NCI-H446 treated with DMSO at 0.1 percent for 48 hours (cell line): ENCODE data around the gene STK40.

Experiments
- DNase-seq: peaks from one replicate; lab custom pipeline; 2025; lab: John Stamatoyannopoulos, UW

The STK40 gene

DNA sequence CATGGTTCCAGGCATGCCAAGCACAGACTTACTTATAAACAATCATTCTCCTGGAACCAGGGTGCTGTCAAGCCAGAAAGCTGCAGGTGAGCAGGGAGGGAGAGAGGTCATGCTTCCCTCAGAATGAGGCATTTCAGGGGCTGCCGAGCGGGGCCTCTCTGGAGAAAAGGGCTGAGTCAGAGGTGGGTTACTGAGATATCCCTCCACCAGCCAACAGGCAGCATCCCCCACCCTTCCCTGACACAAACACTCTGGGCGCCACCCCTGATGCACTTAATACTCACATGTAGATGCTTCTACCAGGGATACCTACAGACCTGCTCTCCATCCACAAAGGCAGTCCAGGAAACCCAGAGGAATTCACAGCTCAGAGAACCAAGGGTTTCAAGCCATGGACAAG lies 13.1 kb downstream of the STK40 start:
- no peak for DNase-seq

DNA sequence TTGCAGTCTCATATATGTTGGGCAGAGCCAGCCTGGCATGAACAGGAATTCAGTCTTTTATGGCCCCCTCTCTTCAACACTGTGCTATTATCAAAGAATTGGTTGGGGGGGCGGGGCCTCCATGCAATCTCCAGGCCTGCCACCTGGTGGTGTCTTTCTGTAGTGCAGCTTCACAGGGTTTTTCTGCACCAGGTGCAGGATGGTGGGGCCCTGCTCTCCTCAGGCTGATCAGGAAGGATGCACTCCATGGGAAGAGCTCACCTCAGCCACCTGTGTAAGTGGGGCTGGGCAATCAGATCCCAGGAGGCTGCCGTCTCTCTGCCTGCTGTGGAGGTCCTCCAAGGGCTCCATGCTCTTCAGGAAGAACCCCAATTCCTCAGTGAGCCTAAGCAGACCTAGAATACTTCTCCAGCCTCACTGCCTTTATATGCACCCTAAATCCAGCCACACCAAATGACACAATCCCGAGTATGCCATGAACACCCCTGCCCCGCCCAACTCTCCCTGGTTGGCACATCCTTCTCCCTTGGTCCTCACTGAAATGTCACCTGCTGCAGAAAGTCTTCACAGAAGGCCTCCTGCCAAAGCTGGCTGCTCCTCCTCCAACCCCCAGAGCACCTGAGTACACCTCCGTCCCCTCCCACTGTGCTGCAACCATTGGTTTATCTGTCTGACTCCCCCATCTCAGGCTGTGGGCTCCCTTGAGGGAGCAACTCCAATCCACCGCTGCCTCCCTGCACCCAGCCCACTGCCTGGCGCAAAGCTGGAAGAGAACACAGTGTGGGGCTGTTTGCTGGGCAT lies 16.5 kb downstream of the STK40 start:
- DNase-seq = peak; percentile 11

DNA sequence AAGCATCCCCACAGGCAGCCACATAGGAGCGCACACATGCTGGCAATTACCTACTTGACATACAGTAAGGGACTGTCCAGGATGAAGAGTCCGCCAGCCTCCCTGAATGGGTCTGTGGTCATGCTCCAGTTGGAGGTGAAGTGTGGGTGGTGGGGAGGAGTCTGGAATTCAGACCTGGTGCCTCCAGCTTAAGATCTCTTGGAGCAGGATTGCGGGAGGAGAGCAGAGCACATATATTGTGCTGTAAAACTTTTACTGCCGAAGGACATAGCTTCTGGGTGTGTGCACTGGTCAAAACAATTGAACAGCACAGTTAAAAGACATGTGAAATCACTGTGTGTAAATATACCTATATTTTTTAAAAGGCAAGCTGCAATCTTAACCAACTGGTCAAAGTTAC lies 17.9 kb downstream of the STK40 start:
- DNase-seq = no peak

DNA sequence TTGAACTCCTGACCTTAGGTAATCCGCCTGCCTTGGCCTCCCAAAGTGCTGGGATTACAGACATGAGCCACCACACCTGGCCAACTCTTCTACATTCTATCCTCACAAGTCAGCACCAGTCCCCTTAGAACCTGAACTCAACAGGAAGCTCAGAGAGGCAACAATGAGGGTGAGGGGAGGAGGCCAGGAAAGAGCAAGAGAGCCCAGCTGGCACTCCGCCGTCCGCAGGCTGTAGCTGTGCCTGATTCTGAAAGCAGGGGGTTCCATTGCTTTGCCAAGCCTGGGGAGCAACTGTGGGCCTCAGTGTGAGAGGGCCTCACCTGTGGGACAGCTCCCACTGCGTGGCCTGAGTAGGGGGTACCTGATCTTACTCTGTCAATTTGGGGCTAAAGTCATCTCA lies 18.7 kb downstream of the STK40 start:
- DNase-seq = no peak

DNA sequence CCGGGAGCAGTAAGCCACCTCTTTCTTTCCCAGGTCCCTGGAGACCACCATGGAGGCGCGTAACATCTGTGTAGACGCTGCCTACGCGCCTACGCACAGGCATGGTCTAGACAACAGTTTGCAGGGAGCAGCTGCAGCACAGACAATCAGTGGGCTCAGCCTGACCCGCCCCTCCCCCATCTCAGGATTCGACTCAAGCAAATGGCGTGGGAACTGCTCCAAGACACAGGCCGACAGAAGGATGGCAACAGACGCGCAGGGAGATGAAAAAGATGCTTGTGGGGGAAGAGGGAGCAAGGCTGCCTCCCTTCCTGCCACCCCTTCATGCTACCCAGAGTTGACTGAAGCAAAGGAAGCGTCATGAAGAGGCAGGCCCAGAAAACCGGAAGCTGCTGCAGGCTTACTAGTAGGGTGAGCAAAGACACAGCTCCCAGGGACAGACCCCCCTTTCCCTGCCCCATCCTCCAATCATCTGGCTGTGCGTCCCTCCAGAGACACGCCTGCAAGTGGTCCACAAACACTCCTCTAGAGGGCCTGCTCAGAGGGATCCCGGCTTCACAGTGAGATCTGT lies 19.5 kb downstream of the STK40 start:
- DNase-seq = peak; percentile 90

DNA sequence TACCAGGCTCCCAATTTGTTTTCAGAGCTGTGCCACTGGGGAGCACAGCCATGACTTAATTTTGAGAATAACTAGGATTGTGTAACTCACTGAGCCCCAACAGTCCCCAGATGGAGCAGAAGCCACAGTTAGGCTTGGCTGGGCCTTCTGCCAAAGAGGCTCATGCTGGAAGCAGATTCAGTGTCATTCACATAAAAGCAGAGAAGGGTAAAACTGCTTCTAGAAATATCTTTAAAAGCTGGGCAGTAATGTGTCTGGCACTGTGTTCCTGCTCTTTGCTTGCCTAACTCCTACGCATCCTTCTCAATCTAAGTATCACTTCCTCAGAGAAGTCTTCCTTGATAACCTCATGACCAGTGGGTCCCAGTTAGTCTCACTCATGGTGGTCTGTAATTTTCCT lies 20.3 kb downstream of the STK40 start:
- DNase-seq = peak; percentile 73

DNA sequence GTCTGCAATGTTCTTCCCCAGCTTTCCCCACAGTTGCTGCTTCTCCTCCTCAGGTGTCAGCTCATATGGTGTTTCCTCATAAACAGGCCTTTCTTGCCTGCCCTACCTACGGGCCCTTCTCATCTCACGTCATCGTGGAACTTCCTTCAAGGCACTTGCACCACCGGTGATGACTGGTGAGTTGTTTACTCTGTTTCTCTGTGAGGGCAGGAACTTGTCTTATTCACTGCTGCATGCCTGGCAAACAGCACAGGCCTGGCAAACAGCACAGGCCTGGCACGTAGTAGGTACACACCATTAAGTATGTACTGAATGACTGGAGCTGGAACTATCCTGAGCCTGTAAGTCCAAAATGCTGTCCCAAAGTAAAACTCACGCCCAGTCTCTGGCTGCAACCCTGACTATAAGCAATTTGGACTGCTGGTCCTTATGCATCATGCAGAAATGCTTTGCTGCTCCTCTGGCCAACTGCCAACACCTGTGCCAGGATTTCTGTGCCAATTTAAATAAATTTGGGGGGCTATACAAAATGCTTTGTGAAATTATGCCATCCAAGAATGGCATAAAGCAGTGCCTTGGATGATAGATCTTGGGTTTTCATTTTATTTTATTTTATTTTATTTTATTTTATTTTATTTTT lies 25.7 kb downstream of the STK40 start:
- DNase-seq = peak; percentile 23

DNA sequence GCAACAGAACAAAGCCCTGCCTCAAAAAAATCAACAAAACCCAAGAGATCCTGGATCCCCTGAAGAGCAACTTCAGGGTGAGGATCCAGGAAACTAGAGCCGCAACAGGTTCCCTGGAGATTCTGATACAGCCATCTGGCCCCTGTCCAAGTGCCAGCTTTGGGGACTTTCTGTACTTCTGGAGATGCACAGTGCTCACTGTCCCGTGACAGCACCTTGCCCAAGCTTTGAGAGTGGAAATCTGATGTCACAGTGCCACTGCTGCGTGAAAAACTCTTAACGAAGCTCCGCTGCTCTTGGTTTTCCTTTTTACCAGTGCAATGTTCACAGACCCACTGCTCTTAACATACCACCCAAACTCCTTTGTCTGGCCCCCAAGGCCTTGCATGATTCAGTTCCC lies 26.3 kb downstream of the STK40 start:
- DNase-seq = no peak

DNA sequence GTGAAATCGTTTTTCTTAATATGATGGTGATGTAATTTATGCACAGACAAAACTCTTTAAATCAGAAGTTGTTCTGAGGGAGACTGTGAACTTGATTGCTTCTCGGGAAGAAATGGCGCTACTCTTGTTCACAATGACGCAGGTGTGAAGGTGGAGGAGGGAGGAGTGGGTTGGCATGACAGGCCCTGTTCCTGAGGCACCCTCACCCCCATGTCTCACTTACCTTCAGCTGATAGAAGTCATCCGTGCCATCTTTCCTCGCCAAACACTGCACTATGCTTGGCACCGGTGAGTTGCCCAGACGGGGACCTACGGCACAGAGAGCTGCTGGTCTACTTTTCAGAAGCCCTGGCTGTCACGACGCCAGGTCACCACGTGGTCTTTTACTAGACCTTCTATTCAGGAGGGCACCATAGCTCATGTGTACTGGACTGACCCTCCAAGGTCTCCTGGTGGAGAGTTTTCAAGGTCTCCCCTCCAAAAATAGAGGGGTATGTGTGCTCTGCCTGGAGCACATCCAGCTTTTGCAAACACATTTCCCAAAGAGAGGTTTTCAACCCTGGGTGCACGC lies 27.1 kb downstream of the STK40 start:
- no peak for DNase-seq

DNA sequence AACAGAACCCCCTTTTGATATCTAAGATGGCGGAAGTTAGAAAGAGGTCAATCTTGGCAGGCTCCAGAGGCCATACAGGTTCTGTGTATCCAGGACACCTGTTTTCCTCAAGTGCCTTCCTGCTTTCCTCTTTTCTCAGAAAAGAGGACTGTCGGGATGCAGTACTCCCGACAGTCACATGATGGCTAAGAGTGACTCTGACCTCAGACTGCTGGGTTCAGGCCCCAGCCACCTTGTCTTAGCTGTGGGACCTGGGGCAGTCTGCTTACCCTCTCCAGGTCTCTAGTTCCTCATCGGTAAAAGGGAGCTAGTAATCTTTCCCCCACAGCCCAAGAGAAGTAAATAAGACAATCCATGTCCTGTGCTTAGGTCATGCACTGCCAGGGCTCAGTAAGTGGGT lies 29.9 kb downstream of the STK40 start:
- no peak for DNase-seq

DNA sequence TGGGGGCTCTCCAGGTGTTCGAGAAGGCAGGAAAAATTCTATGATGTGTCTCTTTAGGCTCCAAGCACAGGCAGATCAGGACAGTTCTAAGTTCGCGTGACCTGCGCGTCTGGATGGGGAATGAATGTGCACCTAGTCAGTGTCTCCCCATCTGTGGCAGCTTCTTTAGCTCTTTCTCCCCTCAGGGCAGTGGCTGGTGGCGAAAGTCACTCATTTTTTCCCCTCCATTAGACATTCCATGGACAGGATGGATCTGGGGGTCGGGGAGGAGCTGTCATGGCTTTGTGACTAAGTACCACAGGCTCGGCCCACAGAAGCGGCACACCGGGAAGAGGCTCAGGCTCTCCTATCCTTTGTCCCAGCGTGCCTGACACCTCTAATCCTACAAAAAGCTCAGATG lies 31.2 kb downstream of the STK40 start:
- no peak for DNase-seq

DNA sequence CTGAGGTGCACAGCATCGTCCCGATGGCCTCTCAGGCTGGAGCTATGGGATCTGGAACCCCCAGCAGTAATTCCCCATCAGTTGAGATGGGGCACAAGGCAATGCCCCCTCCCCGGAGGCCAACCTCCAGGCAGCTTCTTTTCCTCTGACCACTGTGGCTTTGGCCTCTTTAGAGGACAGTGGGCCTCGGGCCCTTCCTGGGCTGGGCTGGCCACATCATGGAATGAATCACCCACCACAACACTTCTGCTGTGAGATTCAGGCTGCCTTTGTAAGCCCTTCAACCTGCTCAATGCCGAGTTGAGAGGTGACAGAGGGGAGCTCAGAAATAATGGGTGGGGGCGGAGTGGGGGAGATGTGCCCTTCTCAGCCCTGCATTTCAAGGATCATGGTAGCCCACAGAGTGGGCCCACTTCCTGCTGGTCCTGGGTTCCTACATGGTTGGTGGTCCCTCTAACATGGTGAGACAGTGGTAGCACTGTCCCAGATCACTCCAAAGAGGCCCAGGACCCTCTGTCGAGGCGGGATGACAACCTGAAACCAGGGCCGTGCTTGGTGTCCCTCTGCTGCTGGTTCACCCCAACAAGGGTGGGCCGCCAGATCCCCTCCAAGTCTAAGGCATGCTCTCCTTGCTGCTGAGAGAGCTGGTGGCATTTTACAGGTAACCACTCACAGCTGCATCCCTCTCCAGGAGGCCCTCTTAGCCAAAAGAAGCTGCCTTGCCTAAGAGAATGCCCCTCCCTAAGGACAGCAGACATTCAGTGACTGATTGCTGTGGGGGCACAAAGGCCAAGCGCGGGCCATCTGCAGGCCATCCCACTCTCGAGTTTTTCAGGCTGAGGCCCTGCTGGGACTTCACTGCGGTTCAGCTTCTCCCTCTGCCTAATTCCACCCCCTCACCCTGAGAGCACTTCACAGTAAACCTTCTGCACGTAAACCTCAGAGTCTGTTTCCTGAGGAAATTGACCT lies 32.5 kb downstream of the STK40 start:
- DNase-seq = no peak

DNA sequence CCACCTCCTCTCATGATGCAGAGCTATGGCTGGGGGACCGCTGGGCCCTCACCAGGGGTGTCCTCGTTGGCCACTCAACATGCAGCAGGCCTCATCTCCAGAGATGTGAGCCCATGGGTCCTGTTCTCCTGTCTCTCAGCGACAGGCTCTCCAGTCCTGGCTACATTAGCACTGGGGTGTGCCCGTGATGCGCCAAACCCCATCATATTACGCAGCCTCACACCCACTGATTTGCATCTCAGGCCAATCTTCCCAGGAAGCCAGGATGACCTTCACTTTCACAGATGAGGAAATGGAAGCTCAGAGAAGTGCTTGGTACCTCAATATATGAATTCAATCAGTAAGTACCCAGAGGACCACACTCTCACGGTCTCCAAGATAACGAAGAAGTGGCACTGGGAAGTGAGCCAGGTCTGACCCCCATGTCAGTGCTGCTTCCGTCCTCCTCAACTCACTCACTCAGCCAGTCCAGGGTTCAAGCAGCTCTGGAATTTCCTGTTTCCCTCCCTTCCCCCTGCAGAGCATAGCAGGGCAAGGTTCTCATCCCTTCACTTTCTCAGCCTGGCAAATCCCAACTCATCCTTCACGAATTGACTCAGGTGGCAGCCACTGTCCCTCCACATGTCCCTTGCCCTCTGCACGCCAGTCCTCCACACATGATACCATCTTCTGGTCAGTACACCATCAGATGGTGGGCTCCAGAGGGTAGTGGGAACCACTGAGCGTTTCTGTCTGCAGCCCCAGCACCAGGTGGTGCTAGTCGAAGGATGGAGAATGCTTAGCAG lies 33.4 kb downstream of the STK40 start:
- no peak for DNase-seq

DNA sequence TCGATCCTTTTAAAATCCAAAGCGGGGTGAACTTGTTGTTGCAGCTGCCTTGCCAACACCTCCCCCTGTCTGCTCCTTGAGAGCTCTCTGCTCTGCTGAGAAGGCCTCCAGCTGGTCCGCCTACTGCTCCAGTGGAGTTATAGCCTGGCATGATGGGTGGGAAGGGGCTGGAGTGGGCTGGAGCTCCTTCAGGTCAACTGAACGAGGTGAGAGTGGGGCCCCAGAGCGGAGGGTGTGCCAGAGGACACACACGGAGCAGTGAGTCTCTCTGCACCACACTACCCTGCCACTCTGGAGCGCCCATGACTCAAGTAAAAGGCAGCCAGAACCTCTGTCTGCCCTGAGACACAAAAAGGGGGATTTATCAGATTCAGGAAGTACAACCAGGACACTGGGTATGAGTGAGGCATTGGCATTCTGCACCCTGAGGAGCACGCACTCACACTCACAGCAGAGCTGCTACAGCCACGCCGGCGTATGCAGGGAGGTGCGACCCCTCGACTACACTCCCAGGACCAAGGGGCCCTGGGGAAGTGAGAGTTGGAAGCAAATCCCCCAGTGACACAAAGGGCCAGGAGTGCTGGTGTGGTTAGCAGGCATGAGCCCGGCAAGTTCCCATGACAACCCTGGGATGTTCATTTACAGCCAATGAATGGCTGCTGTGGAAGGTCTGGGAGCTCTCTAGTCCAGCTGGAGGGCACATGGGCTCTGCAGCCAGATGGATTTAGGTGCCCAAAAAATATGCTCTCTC lies 34.3 kb downstream of the STK40 start:
- no peak for DNase-seq

DNA sequence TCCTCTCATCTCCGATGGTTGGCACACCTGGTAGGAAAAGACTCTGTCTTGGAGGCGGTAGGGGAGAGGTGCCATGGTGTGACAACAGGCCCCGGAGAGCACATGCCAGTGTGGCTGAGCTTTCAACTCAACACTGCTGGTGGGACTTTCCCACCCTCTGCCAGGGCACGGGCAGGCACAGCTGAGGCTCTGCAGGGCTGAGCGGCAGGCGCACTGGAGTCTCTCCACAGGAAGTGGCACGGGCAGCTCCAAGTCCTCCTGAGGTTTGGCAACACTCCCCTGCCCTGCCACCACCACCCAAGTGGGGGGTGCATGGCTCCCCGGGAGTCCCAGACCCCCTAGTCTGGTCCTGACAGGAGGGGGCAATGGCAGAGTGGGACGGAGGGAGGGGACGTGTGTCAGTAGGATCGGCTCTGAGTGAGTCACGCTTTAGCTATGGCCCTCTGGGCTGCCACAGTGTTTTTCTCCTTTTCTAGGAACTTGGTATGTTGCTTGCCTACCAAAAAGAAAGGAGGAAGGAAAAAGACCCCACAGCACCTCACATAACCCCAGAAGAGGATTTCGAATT lies 35.0 kb downstream of the STK40 start:
- no peak for DNase-seq

DNA sequence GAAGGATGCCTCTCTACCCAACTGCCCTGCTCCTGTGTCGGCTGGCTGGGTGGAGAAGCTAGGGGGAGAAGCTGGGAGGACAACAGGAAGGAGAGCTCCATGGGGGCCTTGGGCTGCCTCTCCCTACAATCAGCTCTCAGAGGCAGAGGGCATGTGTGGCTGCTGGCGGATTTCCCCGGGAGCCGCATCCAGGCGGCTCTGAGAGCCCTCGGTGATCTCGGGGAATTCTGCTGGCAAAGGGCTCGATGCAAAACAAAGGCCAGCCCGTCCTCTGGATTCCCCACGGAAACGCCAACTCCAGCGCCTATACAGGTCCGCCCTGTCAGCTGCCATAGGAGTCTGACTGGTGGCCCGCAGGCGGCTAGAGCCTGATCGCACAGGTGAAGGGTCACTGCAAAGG lies 35.9 kb downstream of the STK40 start:
- no peak for DNase-seq

DNA sequence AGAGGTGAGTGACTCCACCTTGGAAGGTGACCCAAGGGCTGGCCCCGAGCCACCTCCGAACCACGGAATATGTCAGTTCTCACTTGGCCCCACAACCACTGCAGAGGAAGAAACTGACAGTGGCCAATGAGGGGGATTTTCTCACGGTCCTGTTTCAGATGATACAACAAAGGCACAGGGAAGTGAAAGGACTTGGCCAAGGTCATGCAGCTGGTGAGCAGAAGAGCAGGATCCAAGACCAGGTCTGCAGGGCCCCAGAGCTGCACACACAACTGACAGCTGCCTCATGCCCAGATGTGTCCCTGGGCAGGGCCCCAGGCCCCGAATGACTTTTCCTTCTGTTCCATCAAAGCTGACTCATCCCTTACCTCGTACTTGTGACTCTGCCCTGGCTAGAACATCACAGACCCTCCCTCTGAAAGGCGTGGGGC lies 36.5 kb downstream of the STK40 start:
- DNase-seq = no peak

DNA sequence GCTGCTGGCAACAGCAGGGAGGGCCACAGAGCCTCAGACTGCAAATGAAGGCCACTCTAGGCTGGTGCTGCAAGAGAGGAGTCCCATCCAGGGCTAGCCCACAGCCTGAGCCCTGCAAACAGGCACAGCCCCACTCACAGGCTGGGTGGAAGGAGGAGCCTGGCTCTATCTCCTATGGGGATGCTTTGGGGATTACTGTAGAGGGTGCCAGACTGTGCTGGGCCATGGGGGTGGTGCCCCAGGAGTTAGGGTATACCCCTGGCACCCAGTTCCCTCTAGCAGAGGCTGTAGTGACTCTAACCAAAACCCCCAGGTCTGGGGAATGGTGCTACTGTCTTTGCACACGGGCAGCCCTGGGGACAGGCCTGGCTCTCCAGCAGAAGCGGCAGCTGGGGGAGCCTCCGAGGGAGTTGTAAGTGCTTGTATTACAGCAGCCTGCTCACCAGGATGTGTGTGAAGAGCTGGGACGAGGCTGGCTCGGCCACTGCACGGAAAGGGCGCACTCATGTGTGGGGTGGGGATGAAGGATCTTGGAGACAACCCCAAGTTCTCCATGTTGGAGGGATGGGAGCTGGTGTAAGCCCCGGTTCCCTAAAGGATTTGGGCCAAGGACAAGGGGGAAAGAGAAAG lies 38.9 kb downstream of the STK40 start:
- DNase-seq = no peak

DNA sequence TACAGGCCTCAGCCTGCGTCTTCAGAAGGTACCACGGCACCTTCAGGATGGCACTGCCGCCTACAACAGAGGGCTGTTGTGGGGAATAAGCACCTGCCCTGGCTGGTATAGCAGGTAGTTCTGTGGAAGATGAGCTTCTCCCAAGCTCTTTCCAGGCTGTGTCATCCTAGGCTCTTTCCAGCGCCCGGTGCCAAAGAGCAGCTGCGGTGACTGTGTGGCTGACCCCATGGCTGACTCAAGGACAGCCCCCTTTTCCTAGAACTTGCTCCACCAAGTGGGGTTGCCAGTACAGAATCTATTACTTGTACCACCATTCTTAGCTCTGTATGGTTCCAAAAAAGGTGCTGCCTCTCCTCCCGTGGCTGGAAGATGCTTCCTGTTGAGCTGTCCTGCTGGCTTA lies 40.4 kb downstream of the STK40 start:
- DNase-seq = no peak

DNA sequence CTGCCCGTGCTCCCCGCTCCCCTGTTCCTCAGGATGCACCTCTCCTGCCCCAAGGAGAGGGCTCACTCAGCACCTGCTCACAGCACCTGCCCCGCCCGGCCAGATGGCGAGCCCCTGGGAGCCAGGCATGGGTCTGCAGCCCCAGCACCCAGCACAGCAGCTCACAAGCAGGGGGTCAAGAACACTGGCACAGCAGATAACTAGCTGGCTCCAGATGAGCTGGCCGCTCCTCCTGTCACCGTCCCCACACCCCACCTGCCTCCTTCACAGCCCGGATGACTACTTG lies 41.4 kb downstream of the STK40 start:
- DNase-seq = no peak
